ENCODE measurements around the gene PKD2.

The PKD2 gene

DNA sequence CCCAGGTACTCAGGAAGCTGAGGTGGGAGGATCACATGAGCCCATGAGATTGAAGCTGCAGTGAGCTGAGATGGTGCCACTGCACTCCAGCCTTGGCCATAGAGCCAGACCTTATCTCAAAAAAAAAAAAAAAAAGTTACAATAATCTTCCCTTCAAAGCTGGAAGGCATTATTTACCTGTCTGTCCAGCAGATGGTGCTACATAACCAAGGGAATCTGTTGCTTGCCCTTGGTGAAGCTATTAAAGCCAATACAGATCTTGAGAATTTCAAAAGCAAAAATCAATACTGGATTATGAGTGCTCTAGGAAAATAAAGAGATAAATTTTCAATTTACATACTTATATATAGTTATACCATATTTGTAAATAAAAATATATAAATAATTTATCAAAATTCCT is 25.9 kb downstream of the PKD2 start:
- Histone ChIP-seq H3K36me3 (replicated peaks; ENCODE audit: insufficient read depth, low read length) (no peaks in the 10 kb centered on the region), H3K9me3 (replicated peaks; ENCODE audit: insufficient read depth, low read length) (no peaks in the 10 kb centered on the region), H2AFZ (ENCODE audit: low read length) (no peak overlapping the region), H3K79me2 (ENCODE audit: low read length) (0 out of 2 replicates have a peak, but pooled peaks cover 2% of the 10 kb centered on the region), H3K4me3 (ENCODE audit: low read length) (no peak overlapping the region), H3K9me2 (replicated peaks; ENCODE audit: insufficient read depth, low read length) (no peaks in the 10 kb centered on the region), H3K4me1 (ENCODE audit: low read length) (peaks cover 31% of the 10 kb centered on the region), H3F3A (ENCODE audit: insufficient read depth, low read length) (peaks cover 11% of the 10 kb centered on the region; the same call in 1 of the 2 replicates), H3K4me2 (ENCODE audit: low read depth, low read length) (no peak overlapping the region), H3K27ac (ENCODE audit: low read length) (no peak overlapping the region), H3K9ac (ENCODE audit: low read length) (no peak overlapping the region), H3K27me3 (replicated peaks; ENCODE audit: insufficient read depth, low read length) (no peaks in the 10 kb centered on the region), H4K20me1 (ENCODE audit: insufficient read depth, low read length) (no peaks in the 10 kb centered on the region)
- no peak for TF ChIP-seq EZH2 (optimal IDR thresholded peaks at IDR 0.05; ENCODE audit: low read depth, low read length)
- no peak for TF ChIP-seq EZH2phosphoT487 (IDR thresholded peaks at IDR 0.05; ENCODE audit: low read length)
- TF ChIP-seq, protein P1, sequence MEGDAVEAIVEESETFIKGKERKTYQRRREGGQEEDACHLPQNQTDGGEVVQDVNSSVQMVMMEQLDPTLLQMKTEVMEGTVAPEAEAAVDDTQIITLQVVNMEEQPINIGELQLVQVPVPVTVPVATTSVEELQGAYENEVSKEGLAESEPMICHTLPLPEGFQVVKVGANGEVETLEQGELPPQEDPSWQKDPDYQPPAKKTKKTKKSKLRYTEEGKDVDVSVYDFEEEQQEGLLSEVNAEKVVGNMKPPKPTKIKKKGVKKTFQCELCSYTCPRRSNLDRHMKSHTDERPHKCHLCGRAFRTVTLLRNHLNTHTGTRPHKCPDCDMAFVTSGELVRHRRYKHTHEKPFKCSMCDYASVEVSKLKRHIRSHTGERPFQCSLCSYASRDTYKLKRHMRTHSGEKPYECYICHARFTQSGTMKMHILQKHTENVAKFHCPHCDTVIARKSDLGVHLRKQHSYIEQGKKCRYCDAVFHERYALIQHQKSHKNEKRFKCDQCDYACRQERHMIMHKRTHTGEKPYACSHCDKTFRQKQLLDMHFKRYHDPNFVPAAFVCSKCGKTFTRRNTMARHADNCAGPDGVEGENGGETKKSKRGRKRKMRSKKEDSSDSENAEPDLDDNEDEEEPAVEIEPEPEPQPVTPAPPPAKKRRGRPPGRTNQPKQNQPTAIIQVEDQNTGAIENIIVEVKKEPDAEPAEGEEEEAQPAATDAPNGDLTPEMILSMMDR (IDR thresholded peaks at IDR 0.05; ENCODE audit: low read length), result peak; percentile 62
- DNase-seq, result peak; percentile 71

DNA sequence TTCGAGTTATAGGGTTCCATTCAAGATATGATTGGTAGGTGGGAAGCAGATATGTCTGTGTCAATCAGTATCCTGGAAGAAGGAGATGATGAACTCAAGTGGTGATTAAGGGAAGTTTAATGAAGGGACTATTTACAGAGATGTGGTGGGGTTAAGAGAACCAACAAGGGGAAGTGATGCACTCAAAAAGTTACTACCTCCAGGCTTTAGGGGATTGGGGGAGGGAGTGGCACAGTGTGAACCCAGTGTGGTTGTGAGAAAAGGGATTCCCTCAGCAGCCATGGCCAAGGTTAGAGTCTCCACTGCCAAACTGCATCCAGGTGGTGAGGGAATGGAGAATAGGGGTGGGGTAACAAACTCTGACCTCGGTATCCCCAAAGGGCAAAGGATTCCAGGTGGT is 27.9 kb downstream of the PKD2 start:
- Histone ChIP-seq H3K4me1 (ENCODE audit: low read length) (peaks cover 17% of the 10 kb centered on the region), H3K9ac (ENCODE audit: low read length) (no peak overlapping the region)

DNA sequence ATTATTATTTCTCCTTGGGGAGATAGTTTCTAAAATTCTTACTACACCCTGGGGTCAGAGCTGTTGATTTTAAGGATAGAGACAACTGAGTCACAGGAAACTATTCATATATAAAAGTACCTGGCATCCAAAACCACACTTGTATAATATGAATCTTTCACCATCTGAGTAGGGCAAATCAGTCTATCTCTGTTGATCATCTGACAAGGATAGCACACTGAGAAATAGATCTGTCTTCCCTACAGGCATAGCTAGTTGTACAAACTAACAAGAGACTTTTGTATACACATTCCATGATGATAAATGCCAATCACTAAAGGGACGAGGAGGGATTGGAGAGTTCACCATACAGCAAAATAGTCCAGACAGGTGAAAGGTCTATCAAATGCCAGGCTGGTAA is 30.0 kb downstream of the PKD2 start:
- Histone ChIP-seq H3K27me3 (replicated peaks; ENCODE audit: insufficient read depth, low read length) (no peaks in the 10 kb centered on the region), H3K36me3 (replicated peaks; ENCODE audit: insufficient read depth, low read length) (0 out of 2 replicates have a peak, but pooled peaks cover 3% of the 10 kb centered on the region), H3K27ac (ENCODE audit: low read length) (no peak overlapping the region), H3K9ac (ENCODE audit: low read length) (no peak overlapping the region), H3K4me3 (ENCODE audit: low read length) (no peak overlapping the region), H3K4me2 (ENCODE audit: low read depth, low read length) (no peak overlapping the region), H3K4me1 (ENCODE audit: low read length) (0 out of 2 replicates have a peak, but pooled peaks cover 6% of the 10 kb centered on the region), H3K9me3 (replicated peaks; ENCODE audit: insufficient read depth, low read length) (no peaks in the 10 kb centered on the region), H3K9me2 (replicated peaks; ENCODE audit: insufficient read depth, low read length) (no peaks in the 10 kb centered on the region), H2AFZ (ENCODE audit: low read length) (no peak overlapping the region), H3K79me2 (ENCODE audit: low read length) (0 out of 2 replicates have a peak, but pooled peaks cover 2% of the 10 kb centered on the region), H4K20me1 (ENCODE audit: insufficient read depth, low read length) (no peaks in the 10 kb centered on the region), H3F3A (ENCODE audit: insufficient read depth, low read length) (no peaks in the 10 kb centered on the region)
- TF ChIP-seq EZH2phosphoT487 (IDR thresholded peaks at IDR 0.05; ENCODE audit: low read length), result no peak
- no peak for TF ChIP-seq EZH2 (optimal IDR thresholded peaks at IDR 0.05; ENCODE audit: low read depth, low read length)
- TF ChIP-seq, protein P1 (IDR thresholded peaks at IDR 0.05; ENCODE audit: low read length), result no peak
- no peak for DNase-seq

More for the DNA sequence above, 27.9 kb downstream of the PKD2 start:
- Histone ChIP-seq H2AFZ (ENCODE audit: low read length) (no peak overlapping the region), H3K27ac (ENCODE audit: low read length) (no peak overlapping the region), H3F3A (ENCODE audit: insufficient read depth, low read length) (peaks cover 11% of the 10 kb centered on the region; the same call in 1 of the 2 replicates), H3K4me3 (ENCODE audit: low read length) (no peak overlapping the region), H3K36me3 (replicated peaks; ENCODE audit: insufficient read depth, low read length) (0 out of 2 replicates have a peak, but pooled peaks cover 3% of the 10 kb centered on the region), H4K20me1 (ENCODE audit: insufficient read depth, low read length) (no peaks in the 10 kb centered on the region), H3K9me3 (replicated peaks; ENCODE audit: insufficient read depth, low read length) (no peaks in the 10 kb centered on the region), H3K79me2 (ENCODE audit: low read length) (0 out of 2 replicates have a peak, but pooled peaks cover 2% of the 10 kb centered on the region), H3K27me3 (replicated peaks; ENCODE audit: insufficient read depth, low read length) (no peaks in the 10 kb centered on the region), H3K4me2 (ENCODE audit: low read depth, low read length) (no peak overlapping the region), H3K9me2 (replicated peaks; ENCODE audit: insufficient read depth, low read length) (no peaks in the 10 kb centered on the region)
- no peak for DNase-seq
- TF ChIP-seq, protein P1 (IDR thresholded peaks at IDR 0.05; ENCODE audit: low read length), result no peak
- no peak for TF ChIP-seq EZH2 (optimal IDR thresholded peaks at IDR 0.05; ENCODE audit: low read depth, low read length)
- no peak for TF ChIP-seq EZH2phosphoT487 (IDR thresholded peaks at IDR 0.05; ENCODE audit: low read length)

Measured in MM.1S (cell line).